HL-60 (cell line): ENCODE results near the gene GRID2.

Source experiments
- POLR2AphosphoS5 ChIP-seq: IDR thresholded peaks from 2 replicates; pipeline ENCODE4 v1.6.1; 2012; ENCODE audit warnings: low read depth
- TF ChIP-seq, protein P1 (sequence below): IDR thresholded peaks from one replicate; pipeline ENCODE4 v1.5.1; 2011; ENCODE audit warnings: low read length, control low read depth, inconsistent platforms; ENCODE audit not compliant: insufficient read depth
- TF ChIP-seq, protein P2 (sequence below): IDR thresholded peaks from 2 replicates; pipeline ENCODE4 v1.6.1; 2012; ENCODE audit warnings: low read depth; ENCODE audit not compliant: insufficient replicate concordance

DNA sequence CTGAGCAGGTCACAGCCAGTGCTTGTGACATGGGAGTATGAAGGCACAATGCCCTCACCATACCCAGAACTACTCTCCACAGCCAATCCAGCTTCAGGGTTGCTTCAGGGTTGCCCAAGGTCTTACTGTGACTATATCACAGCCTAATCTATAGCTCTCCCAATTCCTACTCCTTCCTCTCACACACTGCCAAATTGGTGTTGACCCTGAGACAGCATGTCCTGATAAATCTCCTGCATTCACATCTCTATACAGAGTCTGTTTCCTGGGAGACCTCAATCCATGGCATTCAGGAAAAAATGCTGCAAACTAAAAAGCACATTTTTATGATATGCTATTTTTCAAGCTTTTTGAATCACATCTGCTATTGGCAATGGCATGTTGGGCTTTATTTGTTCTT, 456.7 kb downstream of the GRID2 start:
- TF ChIP-seq, protein P1, sequence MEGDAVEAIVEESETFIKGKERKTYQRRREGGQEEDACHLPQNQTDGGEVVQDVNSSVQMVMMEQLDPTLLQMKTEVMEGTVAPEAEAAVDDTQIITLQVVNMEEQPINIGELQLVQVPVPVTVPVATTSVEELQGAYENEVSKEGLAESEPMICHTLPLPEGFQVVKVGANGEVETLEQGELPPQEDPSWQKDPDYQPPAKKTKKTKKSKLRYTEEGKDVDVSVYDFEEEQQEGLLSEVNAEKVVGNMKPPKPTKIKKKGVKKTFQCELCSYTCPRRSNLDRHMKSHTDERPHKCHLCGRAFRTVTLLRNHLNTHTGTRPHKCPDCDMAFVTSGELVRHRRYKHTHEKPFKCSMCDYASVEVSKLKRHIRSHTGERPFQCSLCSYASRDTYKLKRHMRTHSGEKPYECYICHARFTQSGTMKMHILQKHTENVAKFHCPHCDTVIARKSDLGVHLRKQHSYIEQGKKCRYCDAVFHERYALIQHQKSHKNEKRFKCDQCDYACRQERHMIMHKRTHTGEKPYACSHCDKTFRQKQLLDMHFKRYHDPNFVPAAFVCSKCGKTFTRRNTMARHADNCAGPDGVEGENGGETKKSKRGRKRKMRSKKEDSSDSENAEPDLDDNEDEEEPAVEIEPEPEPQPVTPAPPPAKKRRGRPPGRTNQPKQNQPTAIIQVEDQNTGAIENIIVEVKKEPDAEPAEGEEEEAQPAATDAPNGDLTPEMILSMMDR: no peak
- TF ChIP-seq, protein P2, sequence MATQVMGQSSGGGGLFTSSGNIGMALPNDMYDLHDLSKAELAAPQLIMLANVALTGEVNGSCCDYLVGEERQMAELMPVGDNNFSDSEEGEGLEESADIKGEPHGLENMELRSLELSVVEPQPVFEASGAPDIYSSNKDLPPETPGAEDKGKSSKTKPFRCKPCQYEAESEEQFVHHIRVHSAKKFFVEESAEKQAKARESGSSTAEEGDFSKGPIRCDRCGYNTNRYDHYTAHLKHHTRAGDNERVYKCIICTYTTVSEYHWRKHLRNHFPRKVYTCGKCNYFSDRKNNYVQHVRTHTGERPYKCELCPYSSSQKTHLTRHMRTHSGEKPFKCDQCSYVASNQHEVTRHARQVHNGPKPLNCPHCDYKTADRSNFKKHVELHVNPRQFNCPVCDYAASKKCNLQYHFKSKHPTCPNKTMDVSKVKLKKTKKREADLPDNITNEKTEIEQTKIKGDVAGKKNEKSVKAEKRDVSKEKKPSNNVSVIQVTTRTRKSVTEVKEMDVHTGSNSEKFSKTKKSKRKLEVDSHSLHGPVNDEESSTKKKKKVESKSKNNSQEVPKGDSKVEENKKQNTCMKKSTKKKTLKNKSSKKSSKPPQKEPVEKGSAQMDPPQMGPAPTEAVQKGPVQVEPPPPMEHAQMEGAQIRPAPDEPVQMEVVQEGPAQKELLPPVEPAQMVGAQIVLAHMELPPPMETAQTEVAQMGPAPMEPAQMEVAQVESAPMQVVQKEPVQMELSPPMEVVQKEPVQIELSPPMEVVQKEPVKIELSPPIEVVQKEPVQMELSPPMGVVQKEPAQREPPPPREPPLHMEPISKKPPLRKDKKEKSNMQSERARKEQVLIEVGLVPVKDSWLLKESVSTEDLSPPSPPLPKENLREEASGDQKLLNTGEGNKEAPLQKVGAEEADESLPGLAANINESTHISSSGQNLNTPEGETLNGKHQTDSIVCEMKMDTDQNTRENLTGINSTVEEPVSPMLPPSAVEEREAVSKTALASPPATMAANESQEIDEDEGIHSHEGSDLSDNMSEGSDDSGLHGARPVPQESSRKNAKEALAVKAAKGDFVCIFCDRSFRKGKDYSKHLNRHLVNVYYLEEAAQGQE: no peak
- no peak for TF ChIP-seq POLR2AphosphoS5
